Esophagus (tissue), 2 donors: Measurements from ENCODE around the gene IFT80. TPM values are rescaled to one million over a fixed set of nuclear protein-coding genes. Genes with fewer than 3 reads are reported as not detected.
"Not testable (repeated sequence)": the region's sequence is repeated elsewhere in the genome, so short reads cannot be mapped to it uniquely, and the experiment has no call there.

ENCODE experiments used
- H3K27ac ChIP-seq, 2 donors: one replicate each; pipeline ENCODE4 v1.5.1; 2013; ENCODE audit warnings: low read depth in 2 of 2, mild to moderate bottlenecking in 2 of 2, inconsistent platforms in 1 of 2, low read length in 1 of 2, moderate library complexity in 1 of 2
- H3K27me3 ChIP-seq, 2 donors: one replicate each; pipeline ENCODE4 v1.6.1; 2013; ENCODE audit warnings: low read length in 2 of 2, control low read depth in 1 of 2, mild to moderate bottlenecking in 1 of 2; ENCODE audit not compliant: insufficient read depth in 2 of 2, control insufficient read depth in 1 of 2
- H3K36me3 ChIP-seq, 2 donors: one replicate each; pipeline ENCODE4 v1.6.1; 2013; ENCODE audit warnings: low read length in 1 of 2; ENCODE audit not compliant: control insufficient read depth in 2 of 2, insufficient read depth in 2 of 2
- H3K4me1 ChIP-seq, 2 donors: one replicate each; pipeline ENCODE4 v1.6.1; 2013; ENCODE audit warnings: low read length in 1 of 2; ENCODE audit not compliant: control insufficient read depth in 2 of 2, insufficient read depth in 2 of 2
- H3K4me3 ChIP-seq, 2 donors: one replicate each; pipeline ENCODE4 v1.5.1; 2013; ENCODE audit warnings: low read length in 2 of 2, mild to moderate bottlenecking in 2 of 2, low read depth in 1 of 2, moderate library complexity in 1 of 2
- H3K9me3 ChIP-seq, 2 donors: one replicate each; pipeline ENCODE4 v1.6.1; 2013; ENCODE audit warnings: mild to moderate bottlenecking in 2 of 2, low read depth in 1 of 2, low read length in 1 of 2, moderate library complexity in 1 of 2; ENCODE audit not compliant: control insufficient read depth in 2 of 2, insufficient read depth in 1 of 2
- WGBS, 2 donors: extraction: QIAGEN DNeasy Blood & Tissue Kit; methylation state at CpG; one replicate each; pipeline ENCODE4 v1.1.7; 2013; 5-methylcytosine and 5-hydroxymethylcytosine counted together
- polyA plus RNA-seq, 2 donors: library from polyadenylated mRNA; stranded (reverse); fragments of 200-250 nt; gene quantifications; one replicate each; pipeline ENCODE4 v1.2.3, GENCODE V29; 2013
- donor health status: healthy with polysubstance abuse.
- donor health status: Bipolar disorder and iron deficiency.

The IFT80 gene
- polyA plus RNA-seq, 2 donors: 9.2 to 20.5 TPM

DNA sequence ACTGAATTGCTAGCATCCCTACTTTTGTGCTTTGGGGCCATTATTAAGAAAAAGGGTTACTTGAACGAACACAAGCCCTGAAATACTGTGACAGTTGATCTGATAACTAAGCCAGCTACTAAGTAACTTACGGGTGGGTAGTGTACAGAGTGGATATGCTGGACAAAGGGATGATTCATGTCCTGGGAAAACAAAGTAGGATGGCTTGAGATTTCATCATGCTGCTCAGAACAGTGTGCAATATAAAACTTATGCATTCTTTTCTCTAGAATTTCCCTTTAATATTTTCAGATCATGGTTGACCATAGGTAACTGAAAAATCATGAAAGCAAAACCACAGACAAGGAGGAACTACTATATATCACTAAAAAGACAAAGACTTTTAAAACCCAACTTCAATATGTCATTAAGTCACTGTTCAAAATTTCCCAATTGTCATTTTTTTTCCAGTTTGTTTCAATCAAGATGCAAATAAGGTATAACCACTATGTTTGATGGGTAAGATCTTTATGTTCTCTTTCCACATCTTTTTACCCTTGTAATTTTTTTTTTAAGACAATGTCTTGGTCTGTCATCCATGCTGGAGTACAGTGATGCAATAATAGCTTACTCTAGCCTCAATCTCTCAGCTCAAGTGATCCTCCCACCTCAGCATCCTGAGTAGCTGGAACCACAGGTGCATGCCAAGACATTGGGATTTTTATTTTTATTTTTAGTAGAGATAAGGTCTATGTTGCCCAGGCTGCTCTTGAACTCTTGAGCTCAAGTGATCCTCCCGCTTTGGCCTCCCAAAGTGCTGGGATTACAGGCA is 67.7 kb downstream of the IFT80 start:
- H3K4me3 ChIP-seq: no peak overlapping the region
- H3K27me3 ChIP-seq: no peaks in the 10 kb centered on the region
- WGBS, 2 donors: 80 to 84% methylated on average over 3 of the region's 3 CpGs
- no peaks in the 10 kb centered on the region for H3K4me1 ChIP-seq
- H3K36me3 ChIP-seq: no peaks in the 10 kb centered on the region
- H3K9me3 ChIP-seq: no peaks in the 10 kb centered on the region
- H3K27ac ChIP-seq: no peak overlapping the region

DNA sequence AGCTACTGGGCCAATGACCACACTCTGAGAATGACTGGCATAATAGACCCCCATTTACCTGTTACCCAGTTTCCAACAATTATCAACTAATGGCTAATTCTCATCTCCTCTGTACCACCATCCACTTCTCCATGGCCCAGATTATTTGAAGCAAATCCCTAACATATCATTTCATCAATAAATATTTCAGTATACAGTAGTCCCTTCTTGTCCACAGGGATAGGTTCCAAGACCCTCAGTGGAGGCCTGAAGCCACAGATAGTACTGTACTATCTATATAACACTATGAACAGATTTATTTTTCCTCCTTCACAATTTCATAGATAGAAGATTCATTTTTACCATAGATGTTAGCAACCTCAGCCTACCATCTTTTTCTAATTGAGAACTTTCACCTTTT is 68.3 kb downstream of the IFT80 start:
- H3K27me3 ChIP-seq: no peaks in the 10 kb centered on the region
- H3K27ac ChIP-seq: no peak overlapping the region
- no peaks in the 10 kb centered on the region for H3K36me3 ChIP-seq
- H3K9me3 ChIP-seq: no peaks in the 10 kb centered on the region
- no peaks in the 10 kb centered on the region for H3K4me1 ChIP-seq
- no peak overlapping the region for H3K4me3 ChIP-seq

DNA sequence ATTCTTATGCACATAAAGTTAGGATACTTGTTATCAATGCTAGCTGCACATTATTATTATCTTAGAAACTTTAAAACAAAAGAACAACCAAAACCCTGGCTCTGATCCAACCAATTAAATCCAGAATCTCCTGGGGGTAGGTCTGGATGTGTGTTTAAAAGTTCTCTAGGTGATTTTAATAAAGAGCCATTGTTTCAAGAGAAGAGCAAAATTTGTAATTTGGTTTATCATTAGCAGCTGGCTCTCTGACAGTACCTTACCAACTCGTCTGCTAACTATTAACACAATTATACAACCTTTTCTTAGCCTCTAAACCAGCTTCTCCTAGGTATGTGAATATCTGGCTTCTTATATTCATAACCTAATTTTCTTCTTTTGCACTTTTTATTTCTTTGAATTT is 68.9 kb downstream of the IFT80 start:
- Histone ChIP-seq H3K9me3 (no peaks in the 10 kb centered on the region), H3K36me3 (no peaks in the 10 kb centered on the region), H3K27me3 (no peaks in the 10 kb centered on the region), H3K4me1 (no peaks in the 10 kb centered on the region), H3K27ac (no peak overlapping the region), H3K4me3 (no peak overlapping the region)
- 78 to 92% methylated on average over 1 of the region's 1 CpG for WGBS, 2 donors

DNA sequence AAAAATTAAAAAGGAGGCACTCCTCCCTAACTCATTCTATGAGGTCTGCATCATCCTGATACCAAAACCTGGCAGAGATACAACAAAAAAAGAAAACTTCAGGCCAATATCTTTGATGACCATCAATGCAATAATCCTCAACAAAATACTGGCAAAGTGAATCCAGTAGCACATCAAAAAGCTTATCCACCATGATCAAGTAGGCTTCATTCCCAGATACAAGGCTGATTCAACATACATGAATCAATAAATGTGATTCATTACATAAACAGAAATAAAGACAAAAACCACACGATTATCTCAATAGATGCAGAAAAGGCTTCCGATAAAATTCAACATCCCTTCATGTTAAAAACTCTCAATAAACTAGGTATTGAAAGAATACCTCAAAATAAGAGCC is 72.7 kb downstream of the IFT80 start:
- WGBS, 2 donors: 76 to 79% methylated on average over 2 of the region's 2 CpGs

DNA sequence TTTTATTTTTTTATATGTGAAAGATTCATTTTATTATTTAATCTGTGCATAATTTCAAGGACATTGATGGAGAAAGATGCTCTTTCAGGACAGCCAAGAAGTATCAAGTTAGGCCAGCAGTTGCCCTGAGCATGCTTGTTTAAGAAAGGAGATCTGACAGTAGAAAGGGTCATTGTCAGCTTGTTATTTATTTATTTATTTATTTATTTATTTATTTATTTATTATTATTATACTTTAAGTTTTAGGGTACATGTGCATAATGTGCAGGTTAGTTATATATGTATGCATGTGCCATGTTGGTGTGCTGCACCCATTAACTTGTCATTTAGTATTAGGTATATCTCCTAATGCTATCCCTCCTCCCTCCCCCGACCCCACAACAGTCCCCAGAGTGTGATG is 77.2 kb downstream of the IFT80 start:
- WGBS, 2 donors: 100% methylated on average over 1 of the region's 1 CpG; no CpG with 5 or more reads in 1 of the 2 donors

More for the DNA sequence above, 72.7 kb downstream of the IFT80 start:
- not testable (repeated sequence) for H3K4me3 ChIP-seq, H3K9me3 ChIP-seq, H3K36me3 ChIP-seq, H3K27ac ChIP-seq, H3K27me3 ChIP-seq, H3K4me1 ChIP-seq

DNA sequence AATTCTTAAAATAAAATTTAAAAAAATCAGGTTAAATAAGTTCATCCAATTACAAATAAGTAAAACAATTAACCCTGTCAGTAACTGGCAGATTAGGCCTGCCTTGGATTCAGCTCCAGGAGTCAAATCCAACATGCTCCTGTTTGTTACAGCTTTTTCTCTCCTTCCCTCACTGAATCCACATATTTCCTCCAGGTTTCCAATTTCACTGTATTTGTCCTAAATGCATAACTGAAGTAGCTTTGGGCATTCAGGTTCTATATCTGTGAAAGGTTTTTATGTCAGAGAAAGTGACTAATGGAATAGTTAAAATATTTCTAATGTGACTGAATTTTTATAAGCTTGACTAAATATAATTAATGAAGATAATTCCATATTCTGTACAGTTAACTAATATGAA is 79.7 kb downstream of the IFT80 start:
- H3K27ac ChIP-seq: no peak overlapping the region
- H3K4me1 ChIP-seq: no peaks in the 10 kb centered on the region
- H3K27me3 ChIP-seq: no peaks in the 10 kb centered on the region
- no peaks in the 10 kb centered on the region for H3K9me3 ChIP-seq
- no peak overlapping the region for H3K4me3 ChIP-seq
- H3K36me3 ChIP-seq: no peaks in the 10 kb centered on the region

More for the DNA sequence above, 77.2 kb downstream of the IFT80 start:
- H3K36me3 ChIP-seq, H3K9me3 ChIP-seq, H3K4me3 ChIP-seq, H3K27me3 ChIP-seq, H3K4me1 ChIP-seq, H3K27ac ChIP-seq: not testable (repeated sequence)

DNA sequence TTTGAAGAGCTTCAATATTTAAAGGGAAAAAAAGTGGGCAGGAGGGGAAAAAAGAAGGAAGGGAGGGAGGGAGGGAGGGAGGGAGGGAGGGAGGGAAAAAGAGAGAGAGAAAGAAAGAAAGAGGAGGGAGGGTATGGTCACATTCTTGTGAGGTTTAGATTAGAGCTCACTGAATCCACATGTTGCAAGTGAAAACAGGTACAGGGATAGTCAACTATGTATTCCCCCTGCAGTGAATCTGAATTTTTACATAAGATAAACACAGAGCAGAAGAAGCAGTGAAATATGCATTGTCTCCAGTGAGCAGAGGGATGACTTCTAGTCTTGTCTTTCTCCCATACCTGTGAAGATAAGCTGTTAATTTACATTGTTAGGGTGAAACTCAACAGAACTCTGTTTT is 84.0 kb downstream of the IFT80 start:
- no peaks in the 10 kb centered on the region for H3K9me3 ChIP-seq
- no peaks in the 10 kb centered on the region for H3K36me3 ChIP-seq
- H3K27me3 ChIP-seq: no peaks in the 10 kb centered on the region
- no peak overlapping the region for H3K4me3 ChIP-seq
- H3K27ac ChIP-seq: no peak overlapping the region
- no peaks in the 10 kb centered on the region for H3K4me1 ChIP-seq

DNA sequence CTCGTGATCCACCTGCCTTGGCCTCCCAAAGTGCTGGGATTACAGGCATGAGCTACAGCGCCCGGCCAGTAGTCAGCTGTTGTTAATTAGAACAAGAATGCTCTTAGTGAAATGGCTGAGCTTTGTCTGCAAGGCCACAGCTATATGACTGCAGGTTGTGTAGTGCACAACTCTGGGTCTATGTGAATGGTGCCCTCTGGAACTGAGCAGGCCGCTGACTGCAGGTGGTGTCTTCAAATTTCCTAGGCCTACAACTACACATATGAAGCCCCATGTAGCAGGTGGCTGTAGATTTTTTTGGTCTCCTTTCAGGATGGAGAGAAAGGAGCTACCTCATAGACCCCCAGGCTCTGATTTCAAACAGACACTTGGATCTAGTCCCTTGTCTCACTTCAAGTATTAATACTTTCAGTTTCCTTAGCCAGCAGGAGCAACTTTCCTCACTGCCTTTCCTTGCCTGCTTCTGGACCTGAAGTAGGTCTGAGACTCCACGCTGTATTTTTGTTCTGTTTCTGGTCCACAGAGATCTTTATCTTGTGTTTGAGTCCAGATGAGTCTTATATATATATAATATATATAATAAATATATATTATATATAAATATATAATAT is 86.9 kb downstream of the IFT80 start:
- peaks cover 0 to 2% of the 10 kb centered on the region in 2 donors for H3K36me3 ChIP-seq
- 90 to 96% methylated on average over 5 of the region's 5 CpGs for WGBS, 2 donors

DNA sequence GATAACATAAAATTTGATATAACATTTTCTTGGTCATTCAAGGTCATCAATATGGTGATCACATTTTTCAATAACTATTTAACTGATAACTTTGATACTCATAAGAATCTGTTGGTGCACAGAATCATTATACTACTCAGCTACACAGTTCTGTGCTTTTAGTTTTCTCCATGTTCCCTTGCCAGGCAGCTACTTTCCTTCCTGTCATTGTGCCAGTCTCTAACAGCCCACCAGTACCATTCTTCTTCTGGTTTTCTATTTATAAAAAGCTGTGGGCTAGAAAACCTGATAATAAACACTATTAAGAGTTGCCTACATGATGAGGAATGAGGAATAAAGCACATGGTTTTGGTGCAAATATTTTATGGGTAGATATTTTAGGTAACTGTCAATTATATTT is 96.2 kb downstream of the IFT80 start:
- peaks cover 0 to 4% of the 10 kb centered on the region in 2 donors for H3K36me3 ChIP-seq
- no peaks in the 10 kb centered on the region for H3K4me1 ChIP-seq
- no peak overlapping the region for H3K4me3 ChIP-seq
- no peaks in the 10 kb centered on the region for H3K9me3 ChIP-seq
- no peaks in the 10 kb centered on the region for H3K27me3 ChIP-seq
- no peak overlapping the region for H3K27ac ChIP-seq

More for the DNA sequence above, 86.9 kb downstream of the IFT80 start:
- H3K4me1 ChIP-seq: no peaks in the 10 kb centered on the region
- no peaks in the 10 kb centered on the region for H3K27me3 ChIP-seq
- H3K4me3 ChIP-seq: no peak overlapping the region
- H3K27ac ChIP-seq: no peak overlapping the region
- H3K9me3 ChIP-seq: no peaks in the 10 kb centered on the region

DNA sequence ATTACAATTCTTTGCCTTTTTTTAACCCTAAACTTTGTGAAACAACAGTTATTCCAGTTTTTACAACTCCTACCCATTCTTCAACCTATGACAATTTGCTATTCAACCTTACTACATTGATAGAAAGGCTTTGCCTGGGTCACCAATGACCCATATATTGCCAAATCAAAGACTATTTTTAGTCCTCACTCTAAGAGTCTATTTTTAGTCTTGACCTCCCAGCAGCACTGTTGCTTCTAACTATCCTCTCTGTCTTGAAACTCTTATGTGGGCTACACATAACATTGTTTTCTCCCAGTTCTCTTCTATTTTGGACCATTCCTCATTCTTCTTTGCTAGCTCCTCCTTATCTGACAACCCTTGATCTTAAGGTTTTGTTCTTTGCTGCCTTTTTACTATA is 102.4 kb downstream of the IFT80 start:
- Histone ChIP-seq H3K36me3 (no peaks in the 10 kb centered on the region), H3K27ac (no peak overlapping the region), H3K4me1 (no peaks in the 10 kb centered on the region), H3K9me3 (no peaks in the 10 kb centered on the region), H3K27me3 (no peaks in the 10 kb centered on the region), H3K4me3 (no peak overlapping the region)
